Ovary (tissue), 3 donors: ENCODE results near the gene TAPT1.

ENCODE experiments used
- EP300 ChIP-seq: sonication (generic); formaldehyde crosslinking; IDR thresholded peaks from one replicate; pipeline ENCODE4 v1.6.1; 2017; ENCODE audit warnings: antibody characterized with exemption
- POLR2A ChIP-seq: fragments of 450-650 bp; IDR thresholded peaks from one replicate; pipeline ENCODE4 v1.6.1; 2017; ENCODE audit warnings: antibody characterized with exemption, mild to moderate bottlenecking, moderate library complexity
- TF ChIP-seq, protein P1 (sequence below), 3 donors: fragments of 450-650 bp in 2 of 3; fragments of 200-600 bp in 1 of 3; IDR thresholded peaks; one replicate each; pipeline versions ENCODE4 v1.5.1 to v1.8.0; 2016 to 2022; ENCODE audit warnings: antibody characterized with exemption in 3 of 3, mild to moderate bottlenecking in 1 of 3
- donor health status: DM: no; HTN: no; CAD: no.

DNA sequence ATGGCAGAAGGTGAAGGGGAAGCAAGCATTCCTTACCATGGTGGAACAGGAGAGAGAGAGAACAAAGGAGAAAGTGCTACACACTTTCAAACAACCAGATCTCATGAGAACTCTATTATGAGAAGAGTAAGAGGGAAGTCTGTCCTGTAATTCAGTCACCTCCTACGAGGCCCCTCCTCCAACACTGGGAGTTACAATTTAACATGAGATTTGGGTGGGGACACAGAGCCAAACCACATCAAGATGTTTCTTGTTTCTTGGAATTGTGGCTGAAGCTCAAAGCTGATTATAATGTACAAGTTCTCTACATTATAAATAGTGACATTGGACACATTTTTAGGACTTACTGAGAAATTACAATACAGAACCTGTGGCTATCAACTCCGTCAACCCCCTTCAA, 29.5 kb upstream of the TAPT1 start:
- TF ChIP-seq, protein P1, sequence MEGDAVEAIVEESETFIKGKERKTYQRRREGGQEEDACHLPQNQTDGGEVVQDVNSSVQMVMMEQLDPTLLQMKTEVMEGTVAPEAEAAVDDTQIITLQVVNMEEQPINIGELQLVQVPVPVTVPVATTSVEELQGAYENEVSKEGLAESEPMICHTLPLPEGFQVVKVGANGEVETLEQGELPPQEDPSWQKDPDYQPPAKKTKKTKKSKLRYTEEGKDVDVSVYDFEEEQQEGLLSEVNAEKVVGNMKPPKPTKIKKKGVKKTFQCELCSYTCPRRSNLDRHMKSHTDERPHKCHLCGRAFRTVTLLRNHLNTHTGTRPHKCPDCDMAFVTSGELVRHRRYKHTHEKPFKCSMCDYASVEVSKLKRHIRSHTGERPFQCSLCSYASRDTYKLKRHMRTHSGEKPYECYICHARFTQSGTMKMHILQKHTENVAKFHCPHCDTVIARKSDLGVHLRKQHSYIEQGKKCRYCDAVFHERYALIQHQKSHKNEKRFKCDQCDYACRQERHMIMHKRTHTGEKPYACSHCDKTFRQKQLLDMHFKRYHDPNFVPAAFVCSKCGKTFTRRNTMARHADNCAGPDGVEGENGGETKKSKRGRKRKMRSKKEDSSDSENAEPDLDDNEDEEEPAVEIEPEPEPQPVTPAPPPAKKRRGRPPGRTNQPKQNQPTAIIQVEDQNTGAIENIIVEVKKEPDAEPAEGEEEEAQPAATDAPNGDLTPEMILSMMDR (IDR thresholded peaks at IDR 0.05), result no peak
- TF ChIP-seq POLR2A, result no peak
- no peak for TF ChIP-seq EP300
